ENCODE measurements around the gene MAP3K7. TPM values are rescaled to one million over a fixed set of nuclear protein-coding genes. Genes with fewer than 3 reads are reported as not detected.

MAP3K7 gene
- total RNA-seq, 1 donor from 2014 or later: 33.8 TPM

DNA sequence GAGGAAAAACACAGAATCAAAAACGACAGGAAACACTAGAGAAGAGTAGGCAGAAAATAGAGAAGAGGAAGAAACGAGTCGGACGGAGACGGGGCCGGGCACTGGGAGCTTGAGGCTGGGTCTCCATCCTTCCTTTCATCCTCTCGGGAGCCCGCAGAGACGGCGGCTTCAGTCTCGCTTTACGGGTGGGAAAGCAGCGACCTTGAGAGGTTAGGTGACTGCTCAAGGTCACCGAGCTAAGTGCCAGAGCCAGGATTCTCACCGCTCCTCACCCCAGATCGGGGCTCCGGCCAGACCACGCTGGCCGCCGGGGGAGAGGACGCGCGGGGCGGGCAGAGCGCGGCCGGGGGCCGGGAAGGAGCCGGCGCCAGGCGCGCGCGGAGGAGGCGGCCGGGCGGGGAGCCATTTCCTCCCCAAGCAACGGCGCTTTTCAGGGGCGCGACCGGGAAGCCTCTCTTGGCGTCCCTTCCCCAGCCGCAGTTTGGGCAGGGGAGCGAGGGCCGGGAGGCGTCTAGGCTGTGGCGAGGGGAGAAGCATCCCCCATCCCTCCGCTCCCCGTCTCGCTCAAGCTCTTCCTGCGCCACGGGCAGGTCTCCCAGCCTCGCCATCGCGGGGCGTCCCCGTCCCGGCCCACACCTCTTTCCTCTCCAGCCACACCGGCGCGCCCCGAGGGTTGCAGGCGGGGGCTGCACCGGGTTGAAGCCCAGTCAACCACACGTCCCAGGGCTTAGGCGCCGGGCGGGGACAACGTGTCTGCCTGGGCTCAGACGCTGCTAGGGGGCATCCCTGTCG, 24.1 kb upstream of the MAP3K7 start:
- Histone ChIP-seq H3K9me3 (ENCODE audit: insufficient read depth, low read depth, low read length) (no peaks in the 10 kb centered on the region), H3K27me3 (ENCODE audit: insufficient read depth, low read length) (peaks cover 33% of the 10 kb centered on the region), H4K20me1 (ENCODE audit: insufficient read depth, low read length) (no peaks in the 10 kb centered on the region), H3K79me2 (ENCODE audit: insufficient read depth, low read length) (no peaks in the 10 kb centered on the region), H3K4me3 (ENCODE audit: insufficient read depth, low read depth, low read length) (peak overlapping the region; percentile 59), H3K4me2 (ENCODE audit: low read length) (peak overlapping the region; percentile 88), H3K4me1 (ENCODE audit: insufficient read depth, low read length) (peaks cover 6% of the 10 kb centered on the region), H3K9ac (ENCODE audit: low read length) (peak overlapping the region; percentile 46), H3K27ac (ENCODE audit: low read depth, low read length) (no peak overlapping the region), H3K36me3 (ENCODE audit: insufficient read depth, low read length) (no peaks in the 10 kb centered on the region), H2AFZ (ENCODE audit: low read depth, low read length) (peak overlapping the region; percentile 98)
- Mint-ChIP-seq H3K27ac (ENCODE audit: unreplicated experiment) (peak overlapping the region; percentile 37), H3K27me3 (ENCODE audit: low read depth, unreplicated experiment) (peaks cover 15% of the 10 kb centered on the region), H3K4me3 (ENCODE audit: unreplicated experiment) (peak overlapping the region; percentile 86), H3K36me3 (ENCODE audit: low read depth, unreplicated experiment) (no peaks in the 10 kb centered on the region), H3K9me3 (ENCODE audit: unreplicated experiment) (no peaks in the 10 kb centered on the region), H3K4me1 (ENCODE audit: low read depth, unreplicated experiment) (peaks cover 1% of the 10 kb centered on the region)
- DNase-seq (ENCODE audit: low read depth) (peak; percentile 20), FAIRE-seq (no peak)
- TF ChIP-seq, protein P1, sequence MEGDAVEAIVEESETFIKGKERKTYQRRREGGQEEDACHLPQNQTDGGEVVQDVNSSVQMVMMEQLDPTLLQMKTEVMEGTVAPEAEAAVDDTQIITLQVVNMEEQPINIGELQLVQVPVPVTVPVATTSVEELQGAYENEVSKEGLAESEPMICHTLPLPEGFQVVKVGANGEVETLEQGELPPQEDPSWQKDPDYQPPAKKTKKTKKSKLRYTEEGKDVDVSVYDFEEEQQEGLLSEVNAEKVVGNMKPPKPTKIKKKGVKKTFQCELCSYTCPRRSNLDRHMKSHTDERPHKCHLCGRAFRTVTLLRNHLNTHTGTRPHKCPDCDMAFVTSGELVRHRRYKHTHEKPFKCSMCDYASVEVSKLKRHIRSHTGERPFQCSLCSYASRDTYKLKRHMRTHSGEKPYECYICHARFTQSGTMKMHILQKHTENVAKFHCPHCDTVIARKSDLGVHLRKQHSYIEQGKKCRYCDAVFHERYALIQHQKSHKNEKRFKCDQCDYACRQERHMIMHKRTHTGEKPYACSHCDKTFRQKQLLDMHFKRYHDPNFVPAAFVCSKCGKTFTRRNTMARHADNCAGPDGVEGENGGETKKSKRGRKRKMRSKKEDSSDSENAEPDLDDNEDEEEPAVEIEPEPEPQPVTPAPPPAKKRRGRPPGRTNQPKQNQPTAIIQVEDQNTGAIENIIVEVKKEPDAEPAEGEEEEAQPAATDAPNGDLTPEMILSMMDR (IDR thresholded peaks at IDR 0.05; ENCODE audit: insufficient read depth, low read depth, low read length): no peak
- TF ChIP-seq EZH2 (IDR thresholded peaks at IDR 0.05; ENCODE audit: insufficient read depth, low read length): peak; percentile 39

DNA sequence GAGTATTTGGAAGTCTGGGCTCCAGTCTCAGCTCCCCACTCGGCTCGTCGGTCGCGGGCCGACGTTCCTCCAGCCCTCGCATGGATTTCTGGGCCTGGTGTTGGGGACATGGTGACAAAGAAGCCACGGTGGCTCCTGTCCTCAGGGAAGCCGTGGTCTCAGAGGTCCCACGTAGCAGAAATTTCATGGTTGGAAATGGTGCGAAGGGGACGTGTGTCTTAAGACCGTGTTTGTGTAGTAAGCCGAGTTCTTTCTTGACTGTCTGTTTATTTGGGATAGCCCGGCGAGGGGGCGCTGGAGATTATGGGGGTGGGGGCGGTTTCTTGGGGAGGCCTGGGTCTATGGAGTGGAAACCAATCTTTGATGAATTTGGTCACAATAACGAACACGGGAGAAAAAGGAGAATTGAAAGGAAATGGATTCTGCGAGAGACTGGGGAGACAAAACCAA, 23.5 kb upstream of the MAP3K7 start:
- no peaks in the 10 kb centered on the region for H3K36me3 Mint-ChIP-seq (ENCODE audit: low read depth, unreplicated experiment)
- Histone ChIP-seq H3K36me3 (ENCODE audit: insufficient read depth, low read length) (no peaks in the 10 kb centered on the region), H3K4me3 (ENCODE audit: insufficient read depth, low read depth, low read length) (peak overlapping the region; percentile 59), H3K79me2 (ENCODE audit: insufficient read depth, low read length) (no peaks in the 10 kb centered on the region), H3K9me3 (ENCODE audit: insufficient read depth, low read depth, low read length) (no peaks in the 10 kb centered on the region), H2AFZ (ENCODE audit: low read depth, low read length) (peak overlapping the region; percentile 98), H4K20me1 (ENCODE audit: insufficient read depth, low read length) (no peaks in the 10 kb centered on the region), H3K27me3 (ENCODE audit: insufficient read depth, low read length) (peaks cover 29% of the 10 kb centered on the region), H3K9ac (ENCODE audit: low read length) (peak overlapping the region; percentile 46), H3K4me2 (ENCODE audit: low read length) (peak overlapping the region; percentile 88), H3K27ac (ENCODE audit: low read depth, low read length) (no peak overlapping the region), H3K4me1 (ENCODE audit: insufficient read depth, low read length) (peaks cover 6% of the 10 kb centered on the region)
- DNase-seq (ENCODE audit: low read depth) (no peak), FAIRE-seq (no peak)
- H3K27me3 Mint-ChIP-seq (ENCODE audit: low read depth, unreplicated experiment): peaks cover 12% of the 10 kb centered on the region
- H3K9me3 Mint-ChIP-seq (ENCODE audit: unreplicated experiment): no peaks in the 10 kb centered on the region
- peak overlapping the region; percentile 84 for H3K4me3 Mint-ChIP-seq (ENCODE audit: unreplicated experiment)
- peak overlapping the region; percentile 37 for H3K27ac Mint-ChIP-seq (ENCODE audit: unreplicated experiment)
- no peak for TF ChIP-seq EZH2 (IDR thresholded peaks at IDR 0.05; ENCODE audit: insufficient read depth, low read length)
- TF ChIP-seq, protein P1 (IDR thresholded peaks at IDR 0.05; ENCODE audit: insufficient read depth, low read depth, low read length): no peak
- peaks cover 1% of the 10 kb centered on the region for H3K4me1 Mint-ChIP-seq (ENCODE audit: low read depth, unreplicated experiment)
